ENCODE results near the gene PRR19.

DNA sequence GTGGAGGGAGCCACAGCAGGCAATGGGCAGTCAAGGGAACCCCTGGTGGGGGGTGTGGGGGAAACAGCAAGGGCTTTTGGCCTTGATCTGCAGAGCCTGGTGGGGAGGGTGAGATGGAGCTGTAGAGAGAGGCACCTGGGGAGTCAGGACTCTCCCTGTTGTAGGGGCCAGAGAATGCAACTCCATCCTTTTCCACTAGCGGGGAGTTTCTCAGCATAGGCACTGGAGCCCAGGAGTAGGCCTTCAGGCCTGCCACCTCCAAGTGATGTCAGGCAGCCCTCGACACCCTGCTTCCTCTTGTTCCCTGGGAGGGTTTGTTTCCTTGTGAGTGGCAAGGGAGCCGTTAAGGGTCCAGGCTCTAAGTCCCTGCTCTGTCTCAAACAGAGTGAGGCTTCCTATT lies 48.5 kb downstream of the PRR19 start:
- TF ChIP-seq POLR2A (IDR thresholded peaks at IDR 0.05) (no peak), POLR2AphosphoS5 (IDR thresholded peaks at IDR 0.05) (no peak)
- TF ChIP-seq, protein P1, sequence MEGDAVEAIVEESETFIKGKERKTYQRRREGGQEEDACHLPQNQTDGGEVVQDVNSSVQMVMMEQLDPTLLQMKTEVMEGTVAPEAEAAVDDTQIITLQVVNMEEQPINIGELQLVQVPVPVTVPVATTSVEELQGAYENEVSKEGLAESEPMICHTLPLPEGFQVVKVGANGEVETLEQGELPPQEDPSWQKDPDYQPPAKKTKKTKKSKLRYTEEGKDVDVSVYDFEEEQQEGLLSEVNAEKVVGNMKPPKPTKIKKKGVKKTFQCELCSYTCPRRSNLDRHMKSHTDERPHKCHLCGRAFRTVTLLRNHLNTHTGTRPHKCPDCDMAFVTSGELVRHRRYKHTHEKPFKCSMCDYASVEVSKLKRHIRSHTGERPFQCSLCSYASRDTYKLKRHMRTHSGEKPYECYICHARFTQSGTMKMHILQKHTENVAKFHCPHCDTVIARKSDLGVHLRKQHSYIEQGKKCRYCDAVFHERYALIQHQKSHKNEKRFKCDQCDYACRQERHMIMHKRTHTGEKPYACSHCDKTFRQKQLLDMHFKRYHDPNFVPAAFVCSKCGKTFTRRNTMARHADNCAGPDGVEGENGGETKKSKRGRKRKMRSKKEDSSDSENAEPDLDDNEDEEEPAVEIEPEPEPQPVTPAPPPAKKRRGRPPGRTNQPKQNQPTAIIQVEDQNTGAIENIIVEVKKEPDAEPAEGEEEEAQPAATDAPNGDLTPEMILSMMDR (IDR thresholded peaks at IDR 0.05) = no peak

Data from suprapubic skin (tissue), 4 donors.